Measurements from ENCODE around the gene CALHM4.
"Not testable (repeated sequence)": the region's sequence is repeated elsewhere in the genome, so short reads cannot be mapped to it uniquely, and the experiment has no call there.

Gene CALHM4

GRCh38 chr6:116579143-116579542 lies 25.6 kb downstream of the CALHM4 start:
- no peak for DNase-seq

- no peak for DNase-seq
Observed at GRCh38 chr6:116580198-116580597, 26.6 kb downstream of the CALHM4 start.

GRCh38 chr6:116586276-116586675 lies 32.7 kb downstream of the CALHM4 start:
- no peak for DNase-seq

- DNase-seq: no peak
Observed at GRCh38 chr6:116586738-116587137, 33.2 kb downstream of the CALHM4 start.

- DNase-seq: no peak
Observed at GRCh38 chr6:116595247-116595646, 41.7 kb downstream of the CALHM4 start.

GRCh38 chr6:116596815-116597214 lies 43.3 kb downstream of the CALHM4 start:
- DNase-seq: no peak

GRCh38 chr6:116603916-116604315 lies 50.4 kb downstream of the CALHM4 start:
- not testable (repeated sequence) for DNase-seq

- not testable (repeated sequence) for DNase-seq
Observed at GRCh38 chr6:116604868-116605267, 51.3 kb downstream of the CALHM4 start.

- DNase-seq: no peak
Observed at GRCh38 chr6:116605935-116606334, 52.4 kb downstream of the CALHM4 start.
